GM21515 (cell line): ENCODE results near the gene STX4.
"Not testable (repeated sequence)": the region's sequence is repeated elsewhere in the genome, so short reads cannot be mapped to it uniquely, and the experiment has no call there.

Source experiments
- ATAC-seq: cut with Tn5 transposase; IDR thresholded peaks from one replicate; pipeline ENCODE4 v1.9.1; 2021; ENCODE audit not compliant: unreplicated experiment

The STX4 gene

GRCh38 chr16:30998852-30999761 is 34.3 kb upstream of the STX4 start:
- ATAC-seq: no peak

- ATAC-seq: no peak
Measured at GRCh38 chr16:31000671-31001382, 32.5 kb upstream of the STX4 start.

GRCh38 chr16:31001507-31002249 is 31.7 kb upstream of the STX4 start:
- ATAC-seq: no peak

- no peak for ATAC-seq
Measured at GRCh38 chr16:31002250-31002700, 31.1 kb upstream of the STX4 start.

GRCh38 chr16:31002862-31003341 is 30.5 kb upstream of the STX4 start:
- no peak for ATAC-seq

GRCh38 chr16:31003744-31004143 is 29.6 kb upstream of the STX4 start:
- ATAC-seq: no peak

GRCh38 chr16:31004658-31005057 is 28.7 kb upstream of the STX4 start:
- ATAC-seq: no peak

- ATAC-seq: no peak
Measured at GRCh38 chr16:31005350-31006085, 27.8 kb upstream of the STX4 start.

- ATAC-seq: no peak
Measured at GRCh38 chr16:31006086-31006385, 27.3 kb upstream of the STX4 start.

GRCh38 chr16:31006589-31006988 is 26.8 kb upstream of the STX4 start:
- no peak for ATAC-seq

- no peak for ATAC-seq
Measured at GRCh38 chr16:31007684-31008083, 25.7 kb upstream of the STX4 start.

- ATAC-seq: no peak
Measured at GRCh38 chr16:31008149-31008548, 25.2 kb upstream of the STX4 start.

GRCh38 chr16:31008551-31008950 is 24.8 kb upstream of the STX4 start:
- ATAC-seq: no peak

- ATAC-seq: no peak
Measured at GRCh38 chr16:31009120-31009519, 24.2 kb upstream of the STX4 start.

- no peak for ATAC-seq
Measured at GRCh38 chr16:31009894-31010584, 23.3 kb upstream of the STX4 start.

GRCh38 chr16:31010585-31011325 is 22.6 kb upstream of the STX4 start, which contains the start of gene STX1B:
TSS of gene STX1B (minus strand) at chr16:31010638. CDS start at chr16:31010396, 242 bp downstream.
- no peak for ATAC-seq

GRCh38 chr16:31011815-31012214 is 21.5 kb upstream of the STX4 start:
- not testable (repeated sequence) for ATAC-seq

- not testable (repeated sequence) for ATAC-seq
Measured at GRCh38 chr16:31013292-31013691, 20.1 kb upstream of the STX4 start.

GRCh38 chr16:31016018-31016417 is 17.3 kb upstream of the STX4 start:
- ATAC-seq: no peak
